Umbilical cord (tissue), 2 donors: Measurements from ENCODE around the gene SRSF10. TPM values are rescaled to one million over a fixed set of nuclear protein-coding genes. Genes with fewer than 3 reads are reported as not detected.
"Not testable (repeated sequence)": the region's sequence is repeated elsewhere in the genome, so short reads cannot be mapped to it uniquely, and the experiment has no call there.

Experiments used
- DNase-seq: peaks from one replicate; pipeline ENCODE4 v3.0.0-alpha.2; 2015; ENCODE audit warnings: low spot score
- total RNA-seq: library from RNA; depleted of rRNA; stranded (reverse); fragments of >200 nt; gene quantifications from one replicate; pipeline ENCODE4 v1.2.3, GENCODE V29; 2014; ENCODE audit warnings: low replicate concordance; ENCODE audit not compliant: insufficient read depth

The SRSF10 gene
- total RNA-seq, 1 donor from 2014 or later, result 73.9 TPM

- DNase-seq, result peak; percentile 91
Observed at GRCh38 chr1:23958810-23959460, 21.2 kb downstream of the SRSF10 start.

DNA sequence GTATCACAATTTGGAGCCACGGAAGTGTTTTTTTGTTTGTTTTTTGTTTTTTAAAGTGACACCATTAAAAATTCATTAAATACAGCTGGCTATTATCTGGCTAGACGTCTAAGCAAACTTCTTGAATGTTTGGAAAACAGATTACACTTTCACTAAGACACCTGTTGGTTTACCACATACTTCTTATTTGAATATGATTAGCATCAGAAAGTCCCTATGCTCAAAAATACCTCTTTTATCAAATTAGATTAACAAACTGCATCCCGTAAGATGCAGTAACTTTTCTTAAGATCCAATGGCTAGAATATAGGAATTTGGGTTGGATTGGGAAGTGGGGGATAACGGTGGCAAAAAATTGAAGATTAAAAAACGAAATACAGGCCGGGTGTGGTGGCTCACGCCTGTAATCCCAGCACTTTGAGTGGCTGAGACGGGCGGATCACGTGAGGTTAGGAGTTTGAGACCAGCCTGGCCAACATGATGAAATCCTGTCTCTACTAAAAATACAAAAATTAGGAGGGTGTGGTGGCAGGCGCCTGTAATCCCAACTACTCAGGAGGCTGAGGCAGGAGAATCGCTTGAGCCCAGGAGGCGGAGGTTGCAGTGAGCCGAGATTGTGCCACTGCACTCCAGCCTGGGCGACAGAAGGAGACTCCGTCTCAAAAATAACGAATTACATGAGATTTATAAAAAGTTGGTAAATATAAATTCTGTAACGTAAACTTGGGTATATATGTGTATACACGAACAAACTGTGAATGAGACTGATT lies 21.9 kb downstream of the SRSF10 start:
- DNase-seq, result not testable (repeated sequence)

DNA sequence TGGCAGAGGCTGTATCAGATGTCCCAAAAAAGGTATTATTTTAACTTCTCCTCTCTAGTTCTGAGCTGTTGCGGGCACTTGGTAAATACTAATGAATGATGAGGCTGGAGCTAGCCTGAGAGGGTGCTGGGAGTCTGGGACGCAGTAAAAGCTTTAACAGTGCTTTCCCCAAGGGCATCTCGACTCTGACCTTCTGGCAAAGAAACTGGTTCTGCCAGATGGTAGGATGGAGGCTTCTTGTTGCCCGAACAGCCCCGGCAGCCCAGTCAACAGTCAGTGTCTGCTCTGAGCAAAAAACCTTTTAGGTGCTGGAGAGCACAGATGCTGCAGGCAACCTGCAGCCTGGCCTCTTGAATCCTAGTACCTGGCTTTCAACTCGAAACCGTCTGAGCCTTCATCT lies 23.0 kb downstream of the SRSF10 start:
- no peak for DNase-seq

DNA sequence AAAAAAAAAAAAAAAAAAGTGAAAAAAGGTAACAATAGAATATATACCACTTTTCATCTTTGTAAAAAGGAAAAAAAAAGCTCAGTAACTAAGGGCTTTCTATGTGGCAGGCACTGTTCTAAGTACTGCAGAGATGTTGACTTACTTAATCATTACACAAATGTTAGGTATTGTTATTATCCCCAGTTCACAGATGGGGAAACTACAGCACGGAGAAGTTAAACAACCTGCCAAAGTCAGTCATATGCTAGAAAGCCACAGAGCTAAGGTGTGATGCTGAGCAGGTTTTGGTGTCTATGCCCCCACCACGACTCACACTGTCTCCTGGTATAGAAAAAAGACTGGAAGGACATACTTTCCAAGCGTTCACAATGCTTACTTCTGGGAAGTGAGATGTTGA lies 27.1 kb downstream of the SRSF10 start:
- DNase-seq, result no peak

DNA sequence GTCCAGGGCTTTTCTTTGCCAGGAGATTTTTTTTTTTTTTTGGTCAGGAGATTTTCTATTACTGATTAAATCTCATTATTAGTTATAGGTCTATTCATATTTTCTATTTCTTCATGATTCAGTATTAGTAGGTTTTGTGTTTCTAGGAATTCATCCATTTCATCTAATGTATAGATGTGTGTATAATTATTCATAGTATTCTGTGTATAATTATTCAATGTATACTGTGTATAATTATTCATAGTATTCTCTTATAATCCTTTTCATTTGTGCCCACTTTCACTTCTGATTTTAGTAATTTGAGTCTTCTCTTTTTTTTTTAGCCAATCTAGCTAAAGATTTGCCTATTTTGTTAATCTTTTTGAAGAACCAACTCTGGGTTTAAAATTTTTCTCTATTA lies 32.8 kb downstream of the SRSF10 start:
- no peak for DNase-seq

- DNase-seq, result no peak
Observed at GRCh38 chr1:23936481-23937176, 43.5 kb downstream of the SRSF10 start.

- no peak for DNase-seq
Observed at GRCh38 chr1:23931491-23931880, 48.6 kb downstream of the SRSF10 start.

- peak; percentile 74 for DNase-seq
Observed at GRCh38 chr1:23930861-23931490, 49.2 kb downstream of the SRSF10 start.

DNA sequence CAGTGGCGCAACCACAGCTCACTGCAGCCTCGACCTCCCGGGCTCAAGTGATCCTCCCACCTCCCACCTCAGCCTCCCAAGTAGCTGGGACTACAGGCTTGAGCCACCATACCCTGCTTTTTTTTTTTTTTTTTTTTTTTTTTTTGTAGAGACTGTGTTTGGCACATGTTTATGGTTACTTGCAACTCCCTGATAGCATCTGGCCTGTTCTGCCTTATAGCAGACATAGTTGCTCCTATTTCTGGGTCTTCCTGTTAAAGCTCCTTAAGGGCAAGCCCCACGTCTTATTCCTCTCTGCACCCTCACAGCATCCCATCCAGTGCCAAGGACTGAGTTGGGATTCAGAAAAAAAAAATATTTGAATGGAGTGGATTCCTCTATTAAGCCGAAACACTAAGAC lies 49.9 kb downstream of the SRSF10 start:
- DNase-seq, result no peak

GRCh38 chr1:23928789-23929188 lies 51.3 kb downstream of the SRSF10 start:
- no peak for DNase-seq

GRCh38 chr1:23927097-23927496 lies 53.0 kb downstream of the SRSF10 start:
- no peak for DNase-seq

DNA sequence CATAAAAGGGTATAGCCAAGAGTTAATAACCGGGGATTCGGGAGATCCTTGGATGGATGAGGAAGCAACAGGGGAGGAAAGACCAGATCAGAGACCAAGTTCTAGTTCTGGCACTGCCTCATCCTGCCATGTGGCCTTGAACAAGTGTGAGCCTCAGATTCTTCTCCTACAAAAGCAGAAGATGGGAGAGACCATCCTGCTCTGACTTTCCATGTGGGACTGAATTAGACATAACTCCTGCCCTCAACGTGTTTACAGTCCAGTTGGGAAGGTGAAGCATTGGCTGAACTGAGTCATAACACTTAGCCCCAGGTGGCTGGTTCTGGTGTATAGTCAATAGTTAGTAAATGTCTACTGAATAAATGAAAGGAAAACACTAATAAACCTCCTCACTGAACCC lies 54.8 kb downstream of the SRSF10 start:
- DNase-seq, result no peak

DNA sequence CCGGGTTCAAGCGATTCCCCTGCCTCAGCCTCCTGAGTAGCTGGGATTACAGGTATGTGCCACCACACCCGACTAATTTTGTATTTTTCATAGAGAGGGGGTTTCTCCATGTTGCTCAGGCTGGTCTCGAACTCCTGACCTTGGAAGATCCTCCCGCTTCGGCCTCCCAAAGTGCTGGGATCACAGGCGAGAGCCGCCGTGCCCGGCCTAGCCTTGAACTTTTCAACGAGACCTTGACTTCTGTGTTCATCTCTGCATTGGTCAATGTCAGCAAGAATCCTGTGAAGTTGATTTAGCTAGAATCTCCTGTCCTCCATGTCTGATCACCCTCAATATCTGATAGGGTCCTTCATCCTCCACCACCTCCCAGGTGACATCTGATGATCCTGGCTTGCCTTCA lies 55.5 kb downstream of the SRSF10 start:
- DNase-seq, result no peak

DNA sequence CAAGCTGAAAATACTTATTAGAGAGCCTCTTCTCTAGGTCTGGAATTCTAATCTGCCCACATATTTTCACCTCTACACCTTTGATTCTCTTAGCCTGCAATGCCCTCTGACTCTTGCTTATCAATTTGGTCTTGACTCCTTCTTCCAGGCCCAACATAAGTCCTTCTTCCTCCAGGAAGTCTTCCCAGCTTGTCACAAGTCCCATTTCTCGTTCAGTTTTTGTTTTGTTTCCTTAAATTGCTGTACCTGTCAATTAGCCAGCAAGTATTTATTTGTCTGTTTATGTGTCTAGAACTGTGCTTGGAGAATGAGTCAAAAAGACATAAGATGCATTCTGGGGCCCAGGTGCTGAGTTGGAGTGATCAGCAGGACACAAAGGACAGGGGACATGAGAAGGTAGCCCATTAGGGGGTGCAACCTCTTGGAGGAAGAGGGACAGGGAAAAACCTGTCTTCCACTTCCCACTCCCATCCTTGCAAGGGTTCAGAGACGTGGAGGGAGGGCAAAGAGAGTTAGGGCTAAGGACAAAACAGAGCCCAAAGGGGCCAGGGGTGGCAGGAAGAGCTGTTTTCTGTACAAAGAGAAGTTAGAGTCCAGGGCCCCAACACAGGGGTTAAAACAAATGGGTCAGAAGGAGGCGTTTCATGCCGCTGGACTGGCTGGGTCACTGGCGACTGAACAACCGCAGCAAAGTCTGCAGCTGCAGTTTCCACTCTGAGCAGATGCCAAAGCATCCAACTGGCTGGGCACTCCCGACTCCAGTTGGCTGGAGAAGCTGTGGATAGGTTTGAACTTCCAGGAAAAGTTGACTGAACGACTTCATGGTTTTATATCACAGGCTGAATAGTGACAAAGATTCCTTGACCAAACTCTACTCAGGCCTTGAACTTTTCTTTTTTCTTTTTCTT lies 56.3 kb downstream of the SRSF10 start:
- no peak for DNase-seq

- no peak for DNase-seq
Observed at GRCh38 chr1:23922321-23922943, 57.7 kb downstream of the SRSF10 start.

- DNase-seq, result peak; percentile 74
Observed at GRCh38 chr1:23916209-23917131, 63.7 kb downstream of the SRSF10 start.

DNA sequence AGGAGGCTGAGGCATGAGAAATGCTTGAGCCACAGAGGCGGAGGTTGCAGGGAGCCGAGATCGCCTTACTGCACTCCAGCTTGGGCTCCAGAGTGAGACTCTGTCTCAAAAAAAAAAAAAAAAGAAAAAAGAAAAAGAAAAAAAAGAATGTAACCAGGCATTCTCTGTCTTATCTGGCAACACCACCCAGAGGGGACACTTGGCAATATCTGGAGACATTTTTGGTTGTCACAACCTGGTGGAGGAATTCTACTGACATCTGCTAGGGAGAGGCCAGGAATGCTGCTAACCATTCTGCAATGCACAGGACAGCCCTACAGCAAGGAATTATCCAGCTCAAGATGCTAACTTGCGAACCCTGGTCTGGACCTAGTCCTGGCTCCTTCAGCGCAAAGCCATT lies 64.7 kb downstream of the SRSF10 start:
- no peak for DNase-seq

- DNase-seq, result no peak
Observed at GRCh38 chr1:23914921-23915320, 65.2 kb downstream of the SRSF10 start.
